Neural progenitor cell (in vitro differentiated cells): ENCODE results near the gene OR9G1.

ENCODE experiments used
- CTCF ChIP-seq: fragments of 200-600 bp; sonication (generic); IDR thresholded peaks from 2 replicates; pipeline ENCODE4 v1.5.1; 2017; ENCODE audit warnings: antibody characterized with exemption, mild to moderate bottlenecking
- EZH2 ChIP-seq: fragments of 200-600 bp; sonication (generic); IDR thresholded peaks from 2 replicates; pipeline ENCODE4 v1.6.1; 2017; ENCODE audit warnings: antibody characterized with exemption, mild to moderate bottlenecking, moderate library complexity
- EZH2phosphoT487 ChIP-seq: fragments of 200-600 bp; sonication (generic); IDR thresholded peaks from 2 replicates; pipeline ENCODE4 v1.6.1; 2017; ENCODE audit warnings: antibody characterized with exemption

- TF ChIP-seq CTCF: no peak
- no peak for TF ChIP-seq EZH2
- no peak for TF ChIP-seq EZH2phosphoT487
Measured at GRCh38 chr11:56716379-56716854, 17.5 kb downstream of the OR9G1 start.
